GM23338 (cell line): Measurements from ENCODE around the gene RPL10A. TPM values are rescaled to one million over a fixed set of nuclear protein-coding genes. Genes with fewer than 3 reads are reported as not detected.

Experiments
- ATAC-seq: fragments of 200-7000 bp; cut with Tn5 transposase; 3 replicates; pipeline ENCODE4 v1.9.1; 2020
- DNase-seq: peaks from one replicate; pipeline ENCODE4 v3.0.0-alpha.2; 2015; ENCODE audit warnings: low spot score
- H2AFZ ChIP-seq: fragments of 200-600 bp; sonication (generic); 2 replicates; pipeline ENCODE4 v1.8.0; 2016; ENCODE audit warnings: antibody characterized with exemption, mild to moderate bottlenecking, moderate library complexity
- H3F3A ChIP-seq: fragments of 200-600 bp; sonication (generic); replicated peaks from 2 replicates; pipeline ENCODE4 v1.8.0; 2017; ENCODE audit warnings: antibody characterized with exemption, mixed run types, low read depth
- H3K27ac ChIP-seq: fragments of 200-600 bp; sonication (generic); 2 replicates; pipeline ENCODE4 v1.6.1; 2016; ENCODE audit warnings: low read depth
- H3K27me3 ChIP-seq: fragments of 200-600 bp; sonication (generic); 2 replicates; pipeline ENCODE4 v1.8.0; 2016; ENCODE audit warnings: mild to moderate bottlenecking, mixed run types, moderate library complexity; ENCODE audit not compliant: insufficient read depth
- H3K36me3 ChIP-seq: fragments of 200-600 bp; sonication (generic); 2 replicates; pipeline ENCODE4 v1.8.0; 2016; ENCODE audit warnings: mild to moderate bottlenecking; ENCODE audit not compliant: insufficient read depth
- H3K4me1 ChIP-seq: fragments of 200-600 bp; sonication (generic); 2 replicates; pipeline ENCODE4 v1.8.0; 2016; ENCODE audit warnings: mild to moderate bottlenecking, moderate library complexity; ENCODE audit not compliant: insufficient read depth
- H3K4me2 ChIP-seq: fragments of 200-600 bp; sonication (generic); 2 replicates; pipeline ENCODE4 v1.7.1; 2017; ENCODE audit warnings: mixed run types
- H3K4me3 ChIP-seq: fragments of 200-600 bp; sonication (generic); 2 replicates; pipeline ENCODE4 v1.6.1; 2016; ENCODE audit warnings: mixed run types
- H3K79me2 ChIP-seq: fragments of 200-600 bp; sonication (generic); replicated peaks from 2 replicates; pipeline ENCODE4 v1.8.0; 2017; ENCODE audit warnings: mild to moderate bottlenecking; ENCODE audit not compliant: insufficient read depth
- H3K9me2 ChIP-seq: fragments of 200-600 bp; sonication (generic); 2 replicates; pipeline ENCODE4 v1.8.0; 2017; ENCODE audit not compliant: insufficient read depth
- H4K20me1 ChIP-seq: fragments of 200-600 bp; sonication (generic); replicated peaks from 2 replicates; pipeline ENCODE4 v1.8.0; 2017; ENCODE audit warnings: mild to moderate bottlenecking; ENCODE audit not compliant: insufficient read depth
- H3K27ac Mint-ChIP-seq: 2 replicates; pipeline ENCODE4 v1.8.0; 2020; ENCODE audit warnings: inconsistent platforms, mild to moderate bottlenecking, moderate library complexity, mixed read lengths
- H3K27me3 Mint-ChIP-seq: 3 replicates; pipeline ENCODE4 v1.8.0; 2022; ENCODE audit warnings: low read depth, mild to moderate bottlenecking, moderate library complexity, mixed read lengths, inconsistent platforms; ENCODE audit not compliant: insufficient read depth, poor library complexity
- H3K36me3 Mint-ChIP-seq: 3 replicates; pipeline ENCODE4 v1.8.0; 2021; ENCODE audit warnings: low read depth, mild to moderate bottlenecking, inconsistent platforms, moderate library complexity, mixed read lengths
- H3K4me1 Mint-ChIP-seq: 3 replicates; pipeline ENCODE4 v1.8.0; 2020; ENCODE audit warnings: mild to moderate bottlenecking, inconsistent platforms, mixed read lengths
- H3K4me3 Mint-ChIP-seq: 3 replicates; pipeline ENCODE4 v1.8.0; 2021; ENCODE audit warnings: moderate library complexity, mild to moderate bottlenecking, inconsistent platforms, mixed read lengths
- H3K9me3 Mint-ChIP-seq: 3 replicates; pipeline ENCODE4 v1.8.0; 2020; ENCODE audit warnings: moderate library complexity, mild to moderate bottlenecking, inconsistent platforms, mixed read lengths
- CREB1 ChIP-seq: fragments of 250-450 bp; sonication (Bioruptor Pico); IDR thresholded peaks from 2 replicates; pipeline ENCODE4 v1.5.0; 2020; ENCODE audit warnings: low read depth, mild to moderate bottlenecking, moderate library complexity
- CTCF ChIP-seq, 2 experiments: fragments of 200-600 bp in 1 of 2; sonication (generic) in 1 of 2; conservative IDR thresholded peaks; 2 replicates each; pipeline versions ENCODE4 v1.5.1 to v1.6.1; 2016 to 2017; ENCODE audit warnings: antibody characterized with exemption in 2 of 2, low read depth in 2 of 2, mild to moderate bottlenecking in 2 of 2, moderate library complexity in 1 of 2
- ETS1 ChIP-seq: IDR thresholded peaks from 2 replicates; pipeline ENCODE4 v1.6.1; 2016; ENCODE audit warnings: antibody characterized with exemption
- EZH2 ChIP-seq: fragments of 200-600 bp; sonication (generic); IDR thresholded peaks from one replicate; pipeline ENCODE4 v1.8.0; 2017; ENCODE audit warnings: antibody characterized with exemption, mild to moderate bottlenecking, low read depth; ENCODE audit not compliant: unreplicated experiment
- EZH2phosphoT487 ChIP-seq: fragments of 200-600 bp; sonication (generic); IDR thresholded peaks from one replicate; pipeline ENCODE4 v1.8.1; 2018; ENCODE audit warnings: antibody characterized with exemption; ENCODE audit not compliant: unreplicated experiment
- JUNB ChIP-seq: IDR thresholded peaks from one replicate; pipeline ENCODE4 v1.6.1; 2016; ENCODE audit warnings: antibody characterized with exemption; ENCODE audit not compliant: unreplicated experiment
- NANOG ChIP-seq: IDR thresholded peaks from 2 replicates; pipeline ENCODE4 v1.6.1; 2016; ENCODE audit warnings: antibody characterized with exemption, borderline replicate concordance
- REST ChIP-seq: IDR thresholded peaks from one replicate; pipeline ENCODE4 v1.6.1; 2018; ENCODE audit warnings: antibody characterized with exemption; ENCODE audit not compliant: unreplicated experiment
- STAT1 ChIP-seq: IDR thresholded peaks from one replicate; pipeline ENCODE4 v1.6.1; 2016; ENCODE audit warnings: antibody characterized with exemption; ENCODE audit not compliant: unreplicated experiment
- ZNF114 ChIP-seq: fragments of 250-450 bp; sonication (Bioruptor Pico); IDR thresholded peaks from 2 replicates; pipeline ENCODE4 v1.5.0; 2020; ENCODE audit warnings: mild to moderate bottlenecking, moderate library complexity
- ZNF331 ChIP-seq: fragments of 250-450 bp; sonication (Bioruptor Pico); IDR thresholded peaks from 2 replicates; pipeline ENCODE4 v1.5.0; 2020; ENCODE audit warnings: low read depth, mild to moderate bottlenecking, moderate library complexity
- polyA plus RNA-seq: library from polyadenylated mRNA; unstranded; fragments of >200 nt; fragmentation: Nextera tagmentation; extraction: Ambion mirVana; gene quantifications from 2 replicates; pipeline ENCODE4 v1.2.1, GENCODE V29; 2016
- total RNA-seq: library from RNA; depleted of rRNA; stranded (reverse); fragments of >200 nt; shearing (Covaris generic); gene quantifications from 2 replicates; pipeline ENCODE4 v1.2.3, GENCODE V29; 2014

Gene RPL10A
- total and polyA plus RNA-seq, 2 experiments from 2014 or later = 730 to 1,297 TPM

- TF ChIP-seq REST = no peak
- TF ChIP-seq CREB1 (CRISPR knock-in tag) = no peak
- TF ChIP-seq CTCF (conservative IDR thresholded peaks at IDR 0.05; ENCODE audit: low read depth in 2 of 2) = no peak
- no peak for TF ChIP-seq ZNF331 (CRISPR knock-in tag)
- no peak for TF ChIP-seq STAT1
Measured at GRCh38 chr6:35507221-35507620, 39.0 kb downstream of the RPL10A start (continued).

- DNase-seq = no peak
- H2AFZ ChIP-seq = no peak overlapping the region
- peaks cover 17% of the 10 kb centered on the region; the same call in 1 of the 2 replicates for H3F3A ChIP-seq
- Mint-ChIP-seq H3K27me3 (peaks cover 28% of the 10 kb centered on the region), H3K36me3 (no peaks in the 10 kb centered on the region), H3K27ac (no peak overlapping the region), H3K9me3 (no peaks in the 10 kb centered on the region), H3K4me1 (peaks cover 60% of the 10 kb centered on the region), H3K4me3 (no peak overlapping the region)
- peaks cover 53% of the 10 kb centered on the region for H3K4me1 ChIP-seq
- H3K36me3 ChIP-seq = no peaks in the 10 kb centered on the region
- no peak overlapping the region for H3K4me3 ChIP-seq
- peaks cover 35% of the 10 kb centered on the region for H3K27me3 ChIP-seq
- ATAC-seq = no peak
- H3K79me2 ChIP-seq = no peaks in the 10 kb centered on the region
- H3K4me2 ChIP-seq = no peak overlapping the region
- no peaks in the 10 kb centered on the region for H4K20me1 ChIP-seq
- H3K27ac ChIP-seq = no peak overlapping the region
- H3K9me2 ChIP-seq = no peaks in the 10 kb centered on the region
- TF ChIP-seq ZNF331 (CRISPR knock-in tag) (no peak), ETS1 (no peak), EZH2phosphoT487 (no peak), JUNB (no peak), REST (no peak), ZNF114 (CRISPR knock-in tag) (no peak), NANOG (no peak), EZH2 (no peak), CTCF (conservative IDR thresholded peaks at IDR 0.05; ENCODE audit: low read depth in 2 of 2) (no peak), STAT1 (no peak), CREB1 (CRISPR knock-in tag) (no peak)
Measured at GRCh38 chr6:35508027-35508426, 39.8 kb downstream of the RPL10A start.
